VCaP (cell line): ENCODE results near the gene TEP1.

Source experiments
- H3K27ac ChIP-seq: fragments of 450-650 bp; 2 replicates; pipeline ENCODE4 v1.5.1; 2017
- TF ChIP-seq, protein P1 (sequence below): fragments of 450-650 bp; conservative IDR thresholded peaks from 2 replicates; pipeline ENCODE4 v1.5.1; 2017; ENCODE audit warnings: mild to moderate bottlenecking, moderate library complexity

The TEP1 gene

DNA sequence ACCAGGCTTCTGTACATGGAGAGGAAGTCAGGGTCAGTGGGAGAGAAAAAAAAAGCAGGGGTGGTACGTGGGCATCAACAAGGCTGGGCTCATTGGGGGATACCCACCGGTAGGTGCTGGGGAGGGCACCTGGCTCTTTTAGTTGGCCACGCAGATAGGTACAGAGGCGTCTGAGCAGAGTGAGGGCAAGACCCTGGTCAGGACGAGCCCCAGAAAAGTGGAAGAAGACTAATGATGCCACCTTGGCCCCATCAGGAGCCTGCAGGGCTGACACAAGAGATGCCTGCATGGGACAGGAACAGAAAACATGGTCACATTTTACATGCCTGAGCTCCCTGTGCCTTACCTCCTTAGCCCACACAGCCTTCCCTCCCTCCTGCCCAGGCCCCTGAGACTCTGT lies 29.7 kb downstream of the TEP1 start:
- TF ChIP-seq, protein P1, sequence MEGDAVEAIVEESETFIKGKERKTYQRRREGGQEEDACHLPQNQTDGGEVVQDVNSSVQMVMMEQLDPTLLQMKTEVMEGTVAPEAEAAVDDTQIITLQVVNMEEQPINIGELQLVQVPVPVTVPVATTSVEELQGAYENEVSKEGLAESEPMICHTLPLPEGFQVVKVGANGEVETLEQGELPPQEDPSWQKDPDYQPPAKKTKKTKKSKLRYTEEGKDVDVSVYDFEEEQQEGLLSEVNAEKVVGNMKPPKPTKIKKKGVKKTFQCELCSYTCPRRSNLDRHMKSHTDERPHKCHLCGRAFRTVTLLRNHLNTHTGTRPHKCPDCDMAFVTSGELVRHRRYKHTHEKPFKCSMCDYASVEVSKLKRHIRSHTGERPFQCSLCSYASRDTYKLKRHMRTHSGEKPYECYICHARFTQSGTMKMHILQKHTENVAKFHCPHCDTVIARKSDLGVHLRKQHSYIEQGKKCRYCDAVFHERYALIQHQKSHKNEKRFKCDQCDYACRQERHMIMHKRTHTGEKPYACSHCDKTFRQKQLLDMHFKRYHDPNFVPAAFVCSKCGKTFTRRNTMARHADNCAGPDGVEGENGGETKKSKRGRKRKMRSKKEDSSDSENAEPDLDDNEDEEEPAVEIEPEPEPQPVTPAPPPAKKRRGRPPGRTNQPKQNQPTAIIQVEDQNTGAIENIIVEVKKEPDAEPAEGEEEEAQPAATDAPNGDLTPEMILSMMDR = no peak
- H3K27ac ChIP-seq = no peak overlapping the region

DNA sequence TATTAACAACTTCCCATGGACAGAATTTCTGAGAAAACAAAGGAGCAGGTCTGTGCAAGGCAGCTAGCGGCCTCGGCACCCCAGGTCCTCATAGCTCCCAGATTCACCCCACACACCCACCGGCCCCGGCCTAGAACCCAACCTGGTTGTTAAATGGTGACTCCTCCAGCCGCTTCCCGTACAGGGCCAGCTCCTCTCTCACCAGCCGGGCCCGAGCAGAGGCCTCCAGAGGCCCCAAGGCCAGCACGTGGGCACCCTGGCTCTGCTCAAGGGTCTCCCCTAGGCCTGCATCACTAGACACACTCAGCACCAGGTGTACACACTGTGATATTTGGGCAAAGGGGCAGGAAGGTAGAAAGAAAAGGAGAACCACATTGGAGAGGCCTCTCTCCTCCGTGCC lies 30.3 kb downstream of the TEP1 start:
- no peak overlapping the region for H3K27ac ChIP-seq
- TF ChIP-seq, protein P1 = no peak

DNA sequence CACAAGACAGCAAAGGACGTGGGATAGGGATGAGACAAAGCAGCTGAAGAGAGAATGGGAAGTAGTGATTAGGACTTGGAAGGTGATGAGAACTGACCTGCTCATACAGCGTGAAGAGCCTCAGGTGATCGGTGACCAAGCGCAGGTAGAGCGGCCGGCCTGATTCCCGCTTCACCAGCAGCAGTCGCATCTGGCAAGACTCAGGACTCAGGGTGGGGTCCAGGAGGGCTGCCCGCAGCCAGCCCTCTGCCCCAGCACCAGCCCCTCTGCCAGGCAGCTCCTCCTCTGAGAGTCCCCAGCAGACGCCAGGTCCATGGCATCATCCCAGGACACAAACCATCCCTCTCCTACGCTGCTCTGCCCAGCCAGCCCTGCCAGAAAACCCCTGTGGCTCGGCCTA lies 30.8 kb downstream of the TEP1 start:
- H3K27ac ChIP-seq = no peak overlapping the region
- TF ChIP-seq, protein P1 = no peak

DNA sequence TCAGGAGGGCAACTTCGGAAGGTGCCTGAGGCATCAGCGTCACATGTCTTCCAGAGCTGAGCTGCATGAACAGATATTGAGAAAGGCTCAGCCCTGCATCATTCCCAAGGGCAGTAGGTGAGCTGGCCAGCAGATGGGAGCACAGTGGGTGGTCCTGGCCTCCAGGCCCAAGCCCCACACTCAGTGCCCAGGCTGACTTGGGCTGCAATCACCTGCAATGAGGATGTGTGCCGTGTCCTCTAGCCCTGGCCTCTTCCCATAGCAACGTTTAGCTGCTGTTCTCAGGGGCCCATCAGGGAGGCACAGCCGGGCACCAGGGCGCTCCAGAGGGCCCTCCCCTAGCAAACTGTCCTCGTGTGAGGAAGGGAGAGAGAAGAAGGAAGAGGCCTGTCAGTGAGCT lies 32.0 kb downstream of the TEP1 start:
- TF ChIP-seq, protein P1 = no peak
- H3K27ac ChIP-seq = no peak overlapping the region

DNA sequence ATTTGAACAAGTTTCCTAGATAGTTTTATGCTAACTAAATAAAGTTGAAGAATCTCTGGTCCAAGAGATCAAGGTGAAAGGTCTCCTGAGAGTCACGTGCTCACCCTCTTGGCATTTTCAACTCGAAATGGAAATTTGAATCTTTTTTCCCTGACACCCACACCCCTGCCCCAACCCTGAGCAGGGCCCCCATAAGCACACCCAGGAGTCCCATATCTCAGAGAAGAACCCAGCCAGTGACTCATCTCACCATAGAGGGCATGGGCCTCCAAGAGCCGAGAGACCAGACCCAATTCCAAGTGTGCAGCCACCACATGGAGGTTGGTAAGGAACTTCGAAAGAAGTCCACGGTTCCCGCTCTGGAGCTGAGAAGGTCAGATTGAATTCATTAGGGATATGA lies 32.6 kb downstream of the TEP1 start:
- TF ChIP-seq, protein P1 = no peak

DNA sequence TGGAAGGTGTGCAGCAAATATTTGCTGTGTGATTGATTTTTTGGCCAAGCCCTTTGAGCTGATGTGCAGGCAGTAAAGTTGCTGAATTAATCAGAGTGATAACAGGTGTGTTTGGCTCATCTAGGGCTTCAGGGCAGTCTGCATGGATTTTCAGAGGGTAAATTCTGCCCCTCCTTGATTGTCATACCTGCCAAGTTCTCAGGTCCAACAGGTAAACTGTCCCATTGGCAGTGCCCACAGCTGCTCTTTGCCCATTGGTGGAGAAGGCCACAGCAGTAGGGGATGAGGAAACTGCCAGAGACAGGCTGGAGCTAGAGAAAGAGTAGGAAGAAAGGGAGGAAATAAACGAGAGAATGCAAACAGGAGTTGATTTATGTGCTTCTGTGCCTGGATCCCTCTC lies 33.6 kb downstream of the TEP1 start:
- TF ChIP-seq, protein P1 = no peak
- no peak overlapping the region for H3K27ac ChIP-seq

More for the DNA sequence above, 32.6 kb downstream of the TEP1 start:
- no peak overlapping the region for H3K27ac ChIP-seq

DNA sequence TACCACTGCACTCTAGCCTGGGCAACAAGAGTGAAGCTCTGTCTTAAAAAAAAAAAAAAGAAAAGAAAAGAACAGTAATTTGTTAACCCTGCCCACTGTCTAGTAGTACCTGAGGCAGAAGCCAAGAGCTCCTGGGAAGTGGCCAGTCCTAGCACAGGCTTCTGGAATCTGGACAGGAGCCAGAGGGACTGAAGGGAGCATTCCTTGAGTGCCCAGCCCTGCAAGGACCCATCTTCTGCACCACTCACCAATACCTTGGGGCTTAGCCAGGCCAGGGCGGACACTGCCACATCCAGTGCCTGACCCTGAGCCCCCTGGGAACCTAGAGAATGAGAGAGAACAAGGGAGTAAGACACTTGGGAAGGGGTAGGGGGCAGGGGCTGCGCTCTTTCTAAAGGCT lies 36.1 kb downstream of the TEP1 start:
- no peak overlapping the region for H3K27ac ChIP-seq
- TF ChIP-seq, protein P1 = no peak
